ENCODE results near the gene C2orf92.
"Not testable (repeated sequence)": the region's sequence is repeated elsewhere in the genome, so short reads cannot be mapped to it uniquely, and the experiment has no call there.

C2orf92 gene

DNA sequence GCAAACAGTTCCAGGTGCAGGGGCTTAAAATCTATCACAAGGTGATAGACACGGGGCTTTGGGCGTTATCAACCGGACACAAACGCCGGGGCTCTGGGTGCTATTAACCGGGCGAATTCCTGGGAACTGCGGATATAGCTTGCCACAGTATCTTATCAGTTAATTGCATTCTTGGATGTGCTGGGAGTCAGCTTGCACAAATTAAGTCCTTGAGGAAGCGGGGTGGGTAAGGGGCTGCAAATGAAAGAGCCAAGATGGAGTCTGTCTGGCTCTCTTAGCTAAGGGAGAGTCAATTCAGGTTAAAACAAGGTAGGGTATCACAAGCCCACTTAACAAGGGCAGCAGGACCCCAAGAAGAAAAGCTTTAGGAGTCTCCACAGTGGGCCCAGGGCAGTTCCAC is 42.7 kb downstream of the C2orf92 start:
- in situ Hi-C loops (cut with MboI; ENCODE audit: low sequenced_read_pairs), result not testable (repeated sequence)

DNA sequence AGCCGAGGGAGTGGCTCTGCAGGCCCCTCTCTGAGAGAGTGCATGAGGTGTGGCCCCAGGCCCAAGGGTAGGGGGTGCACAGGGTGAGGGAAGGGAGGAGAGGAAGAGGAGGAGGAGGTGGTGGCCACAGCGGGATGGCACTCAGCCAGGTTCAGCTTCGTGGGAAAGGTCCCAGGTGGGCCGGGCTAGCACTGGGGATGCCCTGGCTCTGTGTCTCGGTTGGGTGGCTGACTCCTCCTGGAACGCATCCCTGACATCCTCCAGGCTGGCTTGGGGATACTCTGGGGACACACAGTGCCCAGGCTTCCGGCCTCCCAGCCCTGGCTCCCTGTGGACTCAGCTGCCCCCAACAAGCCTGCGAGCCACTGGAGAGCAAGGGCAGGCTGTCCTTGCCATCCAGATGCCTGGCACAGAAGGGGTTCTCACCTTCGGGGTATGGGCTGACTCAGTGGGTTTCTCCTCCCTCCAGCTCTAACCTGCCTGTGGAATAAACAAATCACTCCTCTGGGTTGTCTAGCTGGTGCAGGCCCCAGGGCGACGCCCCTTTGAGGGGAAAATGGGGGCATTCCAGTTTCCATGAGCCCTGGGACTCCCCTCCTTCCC is 43.3 kb downstream of the C2orf92 start:
- in situ Hi-C loops (cut with MboI; ENCODE audit: low sequenced_read_pairs), result no loop called here

GRCh38 chr2:97713296-97714083 is 44.0 kb downstream of the C2orf92 start, which contains the start of gene ZAP70:
TSS of gene ZAP70 (plus strand) at chr2:97713576. CDS start at chr2:97724037, 10,461 bp downstream.
- in situ Hi-C loops (cut with MboI; ENCODE audit: low sequenced_read_pairs), result no loop called here

DNA sequence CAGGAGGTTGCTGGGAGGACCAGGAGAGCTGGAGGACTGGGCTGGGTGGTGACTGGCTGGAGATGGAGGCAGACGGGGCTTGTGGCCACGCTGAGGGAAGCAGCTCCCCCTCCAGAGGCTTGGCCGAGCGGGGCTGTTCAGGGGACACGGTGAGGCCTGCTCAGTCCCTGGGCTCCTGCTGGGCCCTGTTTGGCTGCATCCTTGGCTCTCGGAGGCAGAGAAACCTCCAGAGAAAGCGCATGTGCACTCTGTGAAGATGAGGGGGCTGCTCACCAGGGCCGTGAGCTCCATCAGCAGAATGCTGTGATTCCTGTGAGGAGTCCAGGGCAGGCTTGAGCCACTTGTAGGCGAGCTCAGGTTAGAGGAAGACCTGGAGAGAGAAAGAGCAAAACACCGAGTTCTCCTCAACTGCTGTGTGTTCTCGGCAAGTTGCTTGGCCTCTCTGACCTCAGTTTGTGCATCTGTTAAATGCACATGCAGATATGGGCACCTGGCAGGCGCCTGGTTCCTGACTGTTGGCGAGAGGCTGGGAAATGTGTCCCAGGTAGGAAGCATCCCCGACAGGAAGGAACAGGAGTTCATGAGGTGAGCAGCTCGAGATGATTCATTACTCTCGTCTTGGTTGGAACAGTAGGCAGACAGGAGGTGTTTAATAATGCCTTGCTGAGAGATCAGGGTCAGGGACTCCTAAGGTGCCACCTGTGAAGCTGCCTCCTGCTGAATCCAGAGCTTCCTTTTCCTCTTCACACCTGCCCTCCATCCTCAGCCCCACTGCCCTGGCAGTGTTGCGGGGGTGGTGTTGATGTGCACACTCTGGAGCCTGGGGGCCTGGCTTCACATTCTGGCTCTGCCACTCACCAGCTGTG is 44.8 kb downstream of the C2orf92 start:
- in situ Hi-C loops (cut with MboI; ENCODE audit: low sequenced_read_pairs), result no loop called here

- in situ Hi-C loops (cut with MboI; ENCODE audit: low sequenced_read_pairs), result no loop called here
Measured at GRCh38 chr2:97714950-97715652, 45.6 kb downstream of the C2orf92 start.

DNA sequence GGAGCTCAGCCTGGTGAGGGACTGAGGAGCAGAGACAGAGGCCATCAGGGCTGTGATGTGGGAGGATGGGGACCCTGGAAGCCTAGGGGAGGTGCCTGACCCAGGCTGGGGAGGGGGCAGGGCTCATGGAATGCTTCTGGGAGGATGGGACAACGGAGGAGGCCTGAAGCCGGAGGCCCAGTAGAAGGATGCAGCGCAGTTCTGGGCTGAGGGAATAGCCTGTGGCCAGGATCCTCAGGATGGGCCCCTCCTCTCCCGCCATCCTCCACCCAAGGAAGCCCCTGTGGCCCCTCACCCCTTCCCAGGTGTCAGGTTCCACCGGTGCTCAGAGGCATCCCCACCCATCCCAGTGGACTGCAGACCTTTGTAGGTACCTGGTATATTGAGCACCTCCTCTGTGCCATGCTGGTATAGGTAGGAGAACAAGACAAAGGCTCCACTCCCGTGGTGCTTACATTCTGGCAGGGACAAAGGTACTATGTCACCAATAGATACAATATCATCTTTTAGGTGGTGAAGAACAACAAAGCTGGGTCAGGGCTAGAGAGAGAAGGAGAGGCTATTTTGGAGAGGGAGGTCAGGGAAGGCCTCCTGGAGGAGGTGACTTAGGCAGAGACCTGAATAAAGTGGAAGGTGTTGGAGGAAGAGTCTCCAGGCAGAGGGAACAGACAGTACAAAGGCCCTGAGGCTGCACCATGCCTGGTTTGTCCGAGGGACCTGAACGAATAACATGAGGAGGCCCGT is 46.6 kb downstream of the C2orf92 start:
- in situ Hi-C loops (cut with MboI; ENCODE audit: low sequenced_read_pairs), result no loop called here

DNA sequence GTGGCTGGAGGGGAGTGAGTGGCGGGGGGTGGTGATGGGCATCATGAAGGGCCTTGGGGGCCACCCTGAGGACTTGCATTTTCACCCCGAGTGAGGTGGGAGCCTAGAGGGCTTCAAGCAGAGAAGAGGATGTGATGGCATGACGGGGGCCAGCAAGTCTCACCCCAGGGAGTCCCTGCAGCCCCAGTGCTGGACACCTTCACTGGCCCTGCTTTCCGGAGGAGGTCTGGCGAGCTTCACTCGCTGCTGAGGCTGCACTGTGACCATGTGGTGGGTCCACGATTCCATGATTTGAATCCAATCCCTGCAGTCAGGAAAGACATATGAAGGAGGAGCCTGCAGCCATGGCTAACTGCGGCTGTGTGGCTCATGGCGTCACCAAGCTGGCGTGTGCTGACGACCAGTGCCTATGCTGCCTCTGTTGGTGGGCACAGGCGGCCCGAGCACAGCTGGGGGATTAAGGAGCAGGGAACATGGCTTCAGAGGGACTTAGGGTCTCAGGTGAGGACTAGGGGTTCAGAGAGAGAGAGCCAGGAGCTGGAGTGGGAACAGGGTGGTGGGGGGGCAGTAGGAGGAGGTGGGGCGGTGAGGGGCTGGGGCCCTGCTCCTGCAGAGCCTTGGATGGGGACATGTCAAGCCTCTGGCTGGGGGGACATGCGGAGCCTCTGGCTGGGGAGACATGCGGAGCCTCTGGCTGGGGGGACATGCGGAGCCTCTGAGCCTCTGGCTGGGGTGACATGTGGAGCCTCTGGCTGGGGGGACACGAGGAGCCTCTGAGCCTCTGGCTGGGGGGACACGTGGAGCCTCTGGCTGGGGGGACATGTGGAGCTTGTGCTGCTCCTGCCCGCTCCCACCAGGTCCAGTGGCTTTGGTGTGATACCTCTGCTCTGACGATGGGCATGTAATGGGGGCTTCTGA is 47.4 kb downstream of the C2orf92 start:
- in situ Hi-C loops (cut with MboI; ENCODE audit: low sequenced_read_pairs), result no loop called here

DNA sequence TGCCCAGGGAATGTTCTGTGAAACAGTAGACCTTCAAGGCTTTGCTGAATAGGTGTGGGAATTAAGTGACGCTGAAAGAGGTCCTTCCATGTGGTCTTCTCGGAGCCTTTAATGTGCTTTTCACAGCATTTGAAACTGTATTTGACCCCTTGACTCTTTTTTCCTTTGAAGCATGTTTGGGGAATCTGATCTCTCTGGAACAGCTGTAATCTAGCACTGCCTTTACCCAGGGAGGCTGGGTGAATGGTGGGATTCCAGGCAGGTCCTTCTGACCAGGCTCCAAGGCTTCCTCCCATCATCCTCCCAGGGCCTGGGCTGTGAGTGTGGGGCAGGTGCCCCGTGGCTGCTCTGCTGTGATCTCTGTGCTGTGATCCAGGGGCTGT is 48.1 kb downstream of the C2orf92 start:
- in situ Hi-C loops (cut with MboI; ENCODE audit: low sequenced_read_pairs), result no loop called here

DNA sequence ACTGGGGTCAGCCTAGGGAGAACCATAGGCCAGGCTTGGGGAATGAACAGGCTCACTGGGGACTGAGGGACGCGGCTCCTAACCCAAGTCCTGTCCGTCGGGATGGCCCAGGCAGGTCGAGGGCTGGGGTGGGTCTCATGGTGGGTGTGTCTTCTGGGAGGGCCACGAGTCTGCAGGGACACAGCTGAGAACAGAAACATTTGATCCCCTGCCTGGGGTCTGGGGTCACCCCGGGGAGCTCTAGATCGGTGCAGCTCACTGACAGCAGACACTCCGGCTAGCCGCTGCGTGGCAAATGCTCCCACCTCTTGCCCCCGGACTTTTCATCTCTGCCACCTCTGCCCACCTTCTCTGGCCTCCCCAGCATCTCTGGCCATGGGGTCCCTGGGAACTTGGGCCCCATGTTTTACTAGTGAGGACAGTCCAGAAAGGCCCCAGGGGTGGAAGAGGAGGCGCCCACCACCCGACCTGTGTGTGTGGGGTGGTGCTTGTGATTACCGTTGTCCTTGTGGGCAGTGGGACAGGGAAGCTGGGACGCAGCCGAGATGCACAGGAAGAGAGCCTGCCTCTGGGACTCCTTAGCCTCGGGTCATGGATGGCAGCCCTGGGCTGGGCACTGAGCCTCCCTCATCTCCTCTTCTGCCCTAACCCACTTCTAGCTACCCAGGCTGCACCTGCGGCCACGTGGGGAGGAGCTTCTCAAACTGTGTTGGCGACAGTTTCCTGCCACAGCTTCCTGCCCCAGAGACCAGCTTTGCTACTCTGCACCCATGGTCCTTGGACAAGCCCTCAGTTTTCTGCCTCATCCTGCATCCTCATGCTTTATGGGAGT is 48.8 kb downstream of the C2orf92 start:
- in situ Hi-C loops (cut with MboI; ENCODE audit: low sequenced_read_pairs), result no loop called here

DNA sequence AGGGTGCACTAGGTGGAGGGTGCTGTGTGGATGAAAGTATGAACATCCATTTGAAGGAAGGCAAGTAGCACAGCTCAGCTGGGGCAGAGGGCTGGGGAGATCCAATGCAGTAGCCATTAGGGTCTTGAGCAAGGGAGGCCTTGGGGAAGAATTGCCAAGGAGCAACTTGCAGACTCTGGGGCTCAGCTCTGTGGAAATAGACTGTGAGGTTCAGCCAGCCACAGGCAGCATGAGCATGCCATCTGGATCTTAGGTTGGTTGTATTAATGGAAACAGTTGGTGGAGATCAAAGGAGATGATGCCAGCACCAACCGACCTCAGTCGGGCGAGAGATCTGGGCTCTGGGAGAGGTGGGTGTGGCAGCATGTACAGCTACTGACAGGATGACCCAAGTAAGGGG is 49.4 kb downstream of the C2orf92 start:
- in situ Hi-C loops (cut with MboI; ENCODE audit: low sequenced_read_pairs), result no loop called here

GRCh38 chr2:97719362-97720155 is 50.0 kb downstream of the C2orf92 start:
- in situ Hi-C loops (cut with MboI; ENCODE audit: low sequenced_read_pairs), result no loop called here

DNA sequence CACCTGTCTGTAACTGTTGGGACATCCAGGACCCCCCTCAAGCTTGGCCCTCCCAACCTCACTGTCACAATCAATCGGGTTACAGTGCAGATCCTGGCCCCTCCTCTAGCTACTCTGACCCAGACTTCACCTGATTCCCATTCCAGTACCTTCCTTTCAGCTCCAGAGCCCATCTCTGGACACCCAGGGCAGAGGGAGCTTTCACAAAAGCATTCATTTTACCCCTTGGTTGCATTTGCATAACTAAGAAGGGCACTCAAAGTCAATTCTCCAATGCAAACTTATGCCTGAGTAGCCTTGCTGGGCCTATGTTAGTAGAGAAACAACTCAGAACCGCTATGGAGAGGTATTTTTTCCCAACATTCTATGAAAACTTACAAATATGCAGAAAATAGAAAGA is 51.2 kb downstream of the C2orf92 start:
- in situ Hi-C loops (cut with MboI; ENCODE audit: low sequenced_read_pairs), result no loop called here

DNA sequence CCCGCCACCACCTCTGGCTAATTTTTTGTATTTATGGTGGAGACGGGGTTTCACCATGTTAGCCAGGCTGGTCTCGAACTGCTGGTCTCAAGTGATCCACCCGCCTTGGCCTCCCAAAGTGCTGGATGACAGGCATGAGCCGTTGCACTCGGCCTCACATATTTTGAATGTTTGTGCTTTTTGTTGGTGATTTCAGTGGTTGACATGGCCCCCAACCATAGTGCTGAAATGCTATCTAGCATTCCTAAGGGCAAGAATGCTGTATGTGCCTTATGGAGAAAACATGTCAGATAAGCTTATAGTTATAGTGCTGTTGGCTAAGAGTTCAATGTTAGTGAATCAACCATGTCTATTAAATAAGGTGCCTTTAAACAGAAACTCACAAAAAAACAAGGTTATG is 52.7 kb downstream of the C2orf92 start:
- in situ Hi-C loops (cut with MboI; ENCODE audit: low sequenced_read_pairs), result no loop called here

GRCh38 chr2:97723156-97724072 is 53.9 kb downstream of the C2orf92 start:
- in situ Hi-C loops (cut with MboI; ENCODE audit: low sequenced_read_pairs), result no loop called here

DNA sequence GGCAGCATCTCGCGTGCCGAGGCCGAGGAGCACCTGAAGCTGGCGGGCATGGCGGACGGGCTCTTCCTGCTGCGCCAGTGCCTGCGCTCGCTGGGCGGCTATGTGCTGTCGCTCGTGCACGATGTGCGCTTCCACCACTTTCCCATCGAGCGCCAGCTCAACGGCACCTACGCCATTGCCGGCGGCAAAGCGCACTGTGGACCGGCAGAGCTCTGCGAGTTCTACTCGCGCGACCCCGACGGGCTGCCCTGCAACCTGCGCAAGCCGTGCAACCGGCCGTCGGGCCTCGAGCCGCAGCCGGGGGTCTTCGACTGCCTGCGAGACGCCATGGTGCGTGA is 54.5 kb downstream of the C2orf92 start:
- in situ Hi-C loops (cut with MboI; ENCODE audit: low sequenced_read_pairs), result no loop called here

GRCh38 chr2:97724501-97724900 is 55.0 kb downstream of the C2orf92 start:
- in situ Hi-C loops (cut with MboI; ENCODE audit: low sequenced_read_pairs), result no loop called here
